ENCODE results near the gene ZFAND5. TPM values are rescaled to one million over a fixed set of nuclear protein-coding genes. Genes with fewer than 3 reads are reported as not detected.

ZFAND5 gene
- 100 to 1,000 TPM; 113 to 255 (median 168) TPM for polyA plus RNA-seq (ENCODE audit: insufficient read length in 12 of 12)
- long read RNA-seq, donor 1, full-length matches to known transcripts, result 23 of 48 reads
- long read RNA-seq, donor 1, partial matches to known transcripts, result 25 of 48 reads
- long read RNA-seq, donor 1, other reads (novel, unspliced or antisense), result 0 of 48 reads
- long read RNA-seq, donor 2, transcript ZFAND5-205 (7 exons, 2,785 nt), result major isoform, 27 of 40 reads
- long read RNA-seq, donor 2, transcript ZFAND5-204 (6 exons, 2,686 nt), result minor isoform, 6 of 40 reads
- long read RNA-seq, donor 2, transcript ZFAND5-206 (4 exons, 553 nt), result minor isoform, 5 of 40 reads
- long read RNA-seq, donor 2, partial matches to known transcripts, result 0 of 40 reads
- long read RNA-seq, donor 2, other reads (novel, unspliced or antisense), result 0 of 40 reads
- long read RNA-seq, donor 3, transcript ZFAND5-205 (7 exons, 2,785 nt), result major isoform, 11 of 19 reads
- long read RNA-seq, donor 3, transcript ZFAND5-204 (6 exons, 2,686 nt), result minor isoform, 5 of 19 reads
- long read RNA-seq, donor 3, partial matches to known transcripts, result 0 of 19 reads
- long read RNA-seq, donor 3, other reads (novel, unspliced or antisense), result 0 of 19 reads
- long read RNA-seq, donor 4, partial matches to known transcripts, result 0 of 10 reads
- long read RNA-seq, donor 4, other reads (novel, unspliced or antisense), result 0 of 10 reads
- long read RNA-seq, donor 5, result 0 reads
- long read RNA-seq, donor 6, transcript ZFAND5-205 (7 exons, 2,785 nt), result major isoform, 8 of 18 reads
- long read RNA-seq, donor 6, partial matches to known transcripts, result 5 of 18 reads
- long read RNA-seq, donor 6, other reads (novel, unspliced or antisense), result 0 of 18 reads
- long read RNA-seq, donor 7, transcript ZFAND5-205 (7 exons, 2,785 nt), result major isoform, 6 of 27 reads
- long read RNA-seq, donor 7, transcript ZFAND5-204 (6 exons, 2,686 nt), result minor isoform, 5 of 27 reads
- long read RNA-seq, donor 7, partial matches to known transcripts, result 15 of 27 reads
- long read RNA-seq, donor 7, other reads (novel, unspliced or antisense), result 0 of 27 reads
- long read RNA-seq, donor 8, transcript ZFAND5-204 (6 exons, 2,686 nt), result minor isoform, 9 of 40 reads
- long read RNA-seq, donor 8, transcript ZFAND5-206 (4 exons, 553 nt), result minor isoform, 5 of 40 reads
- long read RNA-seq, donor 8, transcript ZFAND5-205 (7 exons, 2,785 nt), result major isoform, 16 of 40 reads
- long read RNA-seq, donor 8, partial matches to known transcripts, result 7 of 40 reads
- long read RNA-seq, donor 8, other reads (novel, unspliced or antisense), result 0 of 40 reads
- long read RNA-seq, donor 9, full-length matches to known transcripts, result 16 of 22 reads
- long read RNA-seq, donor 9, partial matches to known transcripts, result 6 of 22 reads
- long read RNA-seq, donor 9, other reads (novel, unspliced or antisense), result 0 of 22 reads
- long read RNA-seq, donor 10, transcript ZFAND5-205 (7 exons, 2,785 nt), result major isoform, 10 of 21 reads
- long read RNA-seq, donor 10, transcript ZFAND5-204 (6 exons, 2,686 nt), result minor isoform, 9 of 21 reads
- long read RNA-seq, donor 10, partial matches to known transcripts, result 0 of 21 reads
- long read RNA-seq, donor 10, other reads (novel, unspliced or antisense), result 0 of 21 reads
- long read RNA-seq, donor 11, transcript ZFAND5-205 (7 exons, 2,785 nt), result major isoform, 13 of 30 reads
- long read RNA-seq, donor 11, transcript ZFAND5-204 (6 exons, 2,686 nt), result minor isoform, 9 of 30 reads
- long read RNA-seq, donor 11, partial matches to known transcripts, result 5 of 30 reads
- long read RNA-seq, donor 11, other reads (novel, unspliced or antisense), result 0 of 30 reads

- peak; percentile 95 for DNase-seq
Measured at GRCh38 chr9:72364679-72365524, at the start of gene ZFAND5. Gene ZFAND5, minus strand, starts transcription at chr9:72365208. Its CDS starts 4,430 bp downstream, at chr9:72360778.

- no peak for DNase-seq
Measured at GRCh38 chr9:72412483-72413040, 47.6 kb upstream of the ZFAND5 start.

GRCh38 chr9:72410214-72410613 is 45.2 kb upstream of the ZFAND5 start:
- no peak for DNase-seq

- DNase-seq, result no peak
Measured at GRCh38 chr9:72407114-72407513, 42.1 kb upstream of the ZFAND5 start.

GRCh38 chr9:72402744-72403143 is 37.7 kb upstream of the ZFAND5 start:
- DNase-seq, result no peak

GRCh38 chr9:72401396-72401795 is 36.4 kb upstream of the ZFAND5 start:
- DNase-seq, result no peak

- no peak for DNase-seq
Measured at GRCh38 chr9:72400866-72401265, 35.9 kb upstream of the ZFAND5 start.

GRCh38 chr9:72399391-72399790 is 34.4 kb upstream of the ZFAND5 start:
- no peak for DNase-seq

- no peak for DNase-seq
Measured at GRCh38 chr9:72396247-72397091, 31.5 kb upstream of the ZFAND5 start.

- DNase-seq, result no peak
Measured at GRCh38 chr9:72394066-72394465, 29.1 kb upstream of the ZFAND5 start.

GRCh38 chr9:72390907-72391306 is 25.9 kb upstream of the ZFAND5 start:
- DNase-seq, result no peak

GRCh38 chr9:72386186-72386585 is 21.2 kb upstream of the ZFAND5 start:
- no peak for DNase-seq

- DNase-seq, result no peak
Measured at GRCh38 chr9:72384710-72385485, 19.9 kb upstream of the ZFAND5 start.

- no peak for DNase-seq
Measured at GRCh38 chr9:72383978-72384709, 19.1 kb upstream of the ZFAND5 start.

- no peak for DNase-seq
Measured at GRCh38 chr9:72382405-72382804, 17.4 kb upstream of the ZFAND5 start.

- no peak for DNase-seq
Measured at GRCh38 chr9:72377041-72377440, 12.0 kb upstream of the ZFAND5 start.

- DNase-seq, result no peak
Measured at GRCh38 chr9:72371151-72371550, 6.1 kb upstream of the ZFAND5 start.
